HG03575 (cell line): Measurements from ENCODE around the gene PIP5K1C.
"Not testable (repeated sequence)": the region's sequence is repeated elsewhere in the genome, so short reads cannot be mapped to it uniquely, and the experiment has no call there.

Experiments
- ATAC-seq: cut with Tn5 transposase; IDR thresholded peaks from one replicate; pipeline ENCODE4 v1.9.1; 2021; ENCODE audit not compliant: unreplicated experiment, insufficient number of reproducible peaks, low FRiP score; ENCODE audit errors: extremely low read depth

Gene PIP5K1C

GRCh38 chr19:3653081-3653795 lies 47.0 kb downstream of the PIP5K1C start:
- no peak for ATAC-seq

GRCh38 chr19:3652422-3652821 lies 47.8 kb downstream of the PIP5K1C start:
- ATAC-seq = no peak

GRCh38 chr19:3651684-3652083 lies 48.6 kb downstream of the PIP5K1C start:
- ATAC-seq = no peak

GRCh38 chr19:3649888-3650287 lies 50.4 kb downstream of the PIP5K1C start:
- ATAC-seq = no peak

- no peak for ATAC-seq
These were observed 52.0 kb downstream of the PIP5K1C start for GRCh38 chr19:3648037-3648905.

- ATAC-seq = not testable (repeated sequence)
These were observed 53.2 kb downstream of the PIP5K1C start for GRCh38 chr19:3647102-3647501.

- no peak for ATAC-seq
These were observed 53.8 kb downstream of the PIP5K1C start for GRCh38 chr19:3646336-3647092.

GRCh38 chr19:3645726-3646125 lies 54.5 kb downstream of the PIP5K1C start:
- ATAC-seq = no peak

- no peak for ATAC-seq
These were observed 55.2 kb downstream of the PIP5K1C start for GRCh38 chr19:3645067-3645396.

- ATAC-seq = no peak
These were observed 55.8 kb downstream of the PIP5K1C start for GRCh38 chr19:3644351-3645066.

GRCh38 chr19:3643674-3644313 lies 56.5 kb downstream of the PIP5K1C start:
- no peak for ATAC-seq

GRCh38 chr19:3642987-3643673 lies 57.1 kb downstream of the PIP5K1C start:
- no peak for ATAC-seq

- no peak for ATAC-seq
These were observed 58.0 kb downstream of the PIP5K1C start for GRCh38 chr19:3642296-3642695.

- ATAC-seq = no peak
These were observed 58.6 kb downstream of the PIP5K1C start for GRCh38 chr19:3641515-3642269.

- no peak for ATAC-seq
These were observed 60.8 kb downstream of the PIP5K1C start for GRCh38 chr19:3639479-3639878.

- ATAC-seq = no peak
These were observed 61.8 kb downstream of the PIP5K1C start for GRCh38 chr19:3638208-3639193.
